ENCODE data around the gene KDF1.

KDF1 gene, protein sequence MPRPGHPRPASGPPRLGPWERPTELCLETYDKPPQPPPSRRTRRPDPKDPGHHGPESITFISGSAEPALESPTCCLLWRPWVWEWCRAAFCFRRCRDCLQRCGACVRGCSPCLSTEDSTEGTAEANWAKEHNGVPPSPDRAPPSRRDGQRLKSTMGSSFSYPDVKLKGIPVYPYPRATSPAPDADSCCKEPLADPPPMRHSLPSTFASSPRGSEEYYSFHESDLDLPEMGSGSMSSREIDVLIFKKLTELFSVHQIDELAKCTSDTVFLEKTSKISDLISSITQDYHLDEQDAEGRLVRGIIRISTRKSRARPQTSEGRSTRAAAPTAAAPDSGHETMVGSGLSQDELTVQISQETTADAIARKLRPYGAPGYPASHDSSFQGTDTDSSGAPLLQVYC

DNA sequence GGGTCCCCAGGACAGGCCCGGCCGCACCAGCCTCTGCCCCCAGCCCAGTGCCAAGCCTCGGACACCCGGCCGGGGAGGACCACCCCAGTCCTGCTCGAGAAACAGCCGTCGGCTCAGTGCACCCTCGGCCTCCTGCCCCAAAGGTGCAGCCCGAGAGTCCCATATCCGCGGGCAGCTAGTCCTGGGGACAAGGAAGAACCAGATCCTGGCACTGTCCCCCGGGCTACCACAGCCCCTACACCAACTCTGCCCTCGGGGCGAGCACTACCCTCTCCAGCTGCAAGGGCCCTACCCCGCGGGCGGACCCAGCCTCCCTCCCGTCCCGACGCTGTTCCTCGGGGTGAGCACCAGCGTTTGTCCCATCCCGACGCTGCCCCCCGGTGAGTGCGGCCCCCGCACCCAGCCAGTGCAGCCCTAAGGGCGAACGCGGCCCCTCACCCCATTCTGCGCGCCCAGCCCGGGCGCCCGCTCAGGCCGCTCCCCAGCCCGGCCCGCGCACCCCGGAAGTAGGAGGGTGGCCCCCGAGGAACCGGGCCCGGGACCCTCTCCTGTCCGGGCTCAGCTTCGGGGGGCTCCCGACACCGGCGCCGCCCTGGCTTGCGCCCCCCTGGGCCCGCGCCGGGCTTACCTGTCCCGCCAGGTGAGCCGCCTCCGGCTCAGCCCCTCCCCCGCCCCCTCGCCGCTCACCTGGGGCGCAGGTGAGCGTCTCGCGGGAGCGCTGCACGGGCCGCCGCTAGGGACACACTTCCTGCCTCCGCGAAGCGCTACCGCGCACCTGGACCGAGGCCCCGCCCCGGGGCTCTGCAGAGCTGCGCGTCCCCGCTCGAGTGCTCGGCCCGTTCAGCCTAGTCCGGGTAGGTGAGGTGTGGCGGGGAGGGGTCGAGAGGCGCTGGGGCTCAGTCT lies at the start of gene KDF1:
Gene KDF1 (minus strand): TSS at position 747 of the 903 bp plus-strand sequence. CDS start 8,088 bp downstream, outside the sequence.
- H3K27ac Mint-ChIP-seq: no peak within 1 kb of the TSS
- TF ChIP-seq, protein P1, sequence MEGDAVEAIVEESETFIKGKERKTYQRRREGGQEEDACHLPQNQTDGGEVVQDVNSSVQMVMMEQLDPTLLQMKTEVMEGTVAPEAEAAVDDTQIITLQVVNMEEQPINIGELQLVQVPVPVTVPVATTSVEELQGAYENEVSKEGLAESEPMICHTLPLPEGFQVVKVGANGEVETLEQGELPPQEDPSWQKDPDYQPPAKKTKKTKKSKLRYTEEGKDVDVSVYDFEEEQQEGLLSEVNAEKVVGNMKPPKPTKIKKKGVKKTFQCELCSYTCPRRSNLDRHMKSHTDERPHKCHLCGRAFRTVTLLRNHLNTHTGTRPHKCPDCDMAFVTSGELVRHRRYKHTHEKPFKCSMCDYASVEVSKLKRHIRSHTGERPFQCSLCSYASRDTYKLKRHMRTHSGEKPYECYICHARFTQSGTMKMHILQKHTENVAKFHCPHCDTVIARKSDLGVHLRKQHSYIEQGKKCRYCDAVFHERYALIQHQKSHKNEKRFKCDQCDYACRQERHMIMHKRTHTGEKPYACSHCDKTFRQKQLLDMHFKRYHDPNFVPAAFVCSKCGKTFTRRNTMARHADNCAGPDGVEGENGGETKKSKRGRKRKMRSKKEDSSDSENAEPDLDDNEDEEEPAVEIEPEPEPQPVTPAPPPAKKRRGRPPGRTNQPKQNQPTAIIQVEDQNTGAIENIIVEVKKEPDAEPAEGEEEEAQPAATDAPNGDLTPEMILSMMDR (IDR thresholded peaks at IDR 0.05): no peak
- peaks cover 6% of the 10 kb centered on the region for H3K4me1 Mint-ChIP-seq
- H3K4me3 Mint-ChIP-seq: peak within 1 kb of the TSS; percentile 83
- DNase-seq: peak; percentile 57
- peaks cover 3% of the 10 kb centered on the region for H3K36me3 Mint-ChIP-seq (ENCODE audit: low read depth)
- peaks cover 99% of the 10 kb centered on the region for H3K27me3 Mint-ChIP-seq (ENCODE audit: low read depth, poor library complexity)
- H3K9me3 Mint-ChIP-seq: peaks cover 11% of the 10 kb centered on the region

DNA sequence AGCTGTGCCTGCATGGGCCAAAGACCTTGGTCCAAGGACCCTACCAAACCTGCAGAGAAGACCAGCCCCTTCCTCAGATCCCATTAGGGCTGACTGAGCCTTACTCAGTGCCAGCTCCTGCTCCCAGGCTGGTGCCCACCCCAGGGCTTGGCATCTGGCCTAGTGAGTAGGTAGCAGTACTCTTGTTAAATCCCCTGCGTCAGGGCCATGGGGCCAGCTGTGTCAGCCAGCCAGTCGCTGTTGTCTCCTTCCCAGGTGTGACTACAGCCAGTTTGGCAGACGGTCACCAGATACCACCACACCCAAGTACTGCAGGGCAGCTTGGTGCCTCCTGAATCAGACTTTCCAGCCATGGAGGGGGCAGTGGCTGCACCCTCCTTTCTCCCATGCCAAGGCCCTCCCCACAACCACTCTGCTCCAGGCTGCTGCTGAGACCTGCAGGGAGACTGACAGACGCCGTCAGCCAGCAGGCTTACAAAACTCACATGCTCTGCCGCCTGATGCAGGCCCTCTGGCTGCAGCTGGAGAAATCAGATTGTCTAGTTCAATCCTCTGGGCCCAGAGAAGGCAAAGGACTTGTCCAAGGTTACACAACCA lies 49.4 kb upstream of the KDF1 start:
- Mint-ChIP-seq H3K27me3 (ENCODE audit: low read depth, poor library complexity) (peaks cover 30% of the 10 kb centered on the region), H3K9me3 (no peaks in the 10 kb centered on the region), H3K4me3 (no peak overlapping the region), H3K36me3 (ENCODE audit: low read depth) (no peaks in the 10 kb centered on the region), H3K27ac (no peak overlapping the region), H3K4me1 (peaks cover 49% of the 10 kb centered on the region)
- TF ChIP-seq, protein P1 (IDR thresholded peaks at IDR 0.05): no peak
- no peak for DNase-seq

DNA sequence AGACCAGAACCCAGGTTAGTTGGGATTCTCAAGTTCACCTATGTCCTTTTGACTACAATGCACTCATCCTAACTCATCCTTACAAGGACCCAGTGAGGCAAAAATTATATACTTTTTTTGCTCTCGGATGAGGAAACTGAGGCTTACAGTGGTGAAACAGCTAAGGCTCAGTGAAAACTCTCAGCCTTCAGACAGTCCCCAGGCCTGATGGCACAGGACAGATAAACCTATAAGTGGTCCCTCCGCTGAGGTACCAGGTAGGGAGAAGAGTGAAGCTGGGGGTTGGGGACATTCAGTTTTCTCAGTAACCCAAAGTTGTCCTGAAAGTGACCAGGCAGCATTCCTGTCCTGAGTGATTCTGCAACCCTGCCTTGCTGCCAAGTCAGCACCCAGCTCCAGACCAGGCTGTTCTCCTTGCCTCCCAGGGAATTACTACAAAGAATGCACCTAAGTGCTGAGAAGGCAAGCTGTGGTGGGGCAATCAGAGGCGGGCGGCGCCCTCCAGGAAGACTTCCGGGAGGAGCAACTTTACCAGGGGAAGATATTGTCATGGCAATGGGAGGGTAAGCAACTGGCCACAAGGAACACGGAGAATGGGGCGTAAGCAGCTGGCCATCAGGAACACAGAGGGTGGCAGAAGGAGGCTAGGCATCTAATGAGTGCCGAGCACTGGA lies 47.8 kb upstream of the KDF1 start:
- peaks cover 29% of the 10 kb centered on the region for H3K27me3 Mint-ChIP-seq (ENCODE audit: low read depth, poor library complexity)
- H3K9me3 Mint-ChIP-seq: no peaks in the 10 kb centered on the region
- no peaks in the 10 kb centered on the region for H3K36me3 Mint-ChIP-seq (ENCODE audit: low read depth)
- TF ChIP-seq, protein P1 (IDR thresholded peaks at IDR 0.05): no peak
- H3K27ac Mint-ChIP-seq: no peak overlapping the region
- no peak for DNase-seq
- peaks cover 64% of the 10 kb centered on the region for H3K4me1 Mint-ChIP-seq
- no peak overlapping the region for H3K4me3 Mint-ChIP-seq

DNA sequence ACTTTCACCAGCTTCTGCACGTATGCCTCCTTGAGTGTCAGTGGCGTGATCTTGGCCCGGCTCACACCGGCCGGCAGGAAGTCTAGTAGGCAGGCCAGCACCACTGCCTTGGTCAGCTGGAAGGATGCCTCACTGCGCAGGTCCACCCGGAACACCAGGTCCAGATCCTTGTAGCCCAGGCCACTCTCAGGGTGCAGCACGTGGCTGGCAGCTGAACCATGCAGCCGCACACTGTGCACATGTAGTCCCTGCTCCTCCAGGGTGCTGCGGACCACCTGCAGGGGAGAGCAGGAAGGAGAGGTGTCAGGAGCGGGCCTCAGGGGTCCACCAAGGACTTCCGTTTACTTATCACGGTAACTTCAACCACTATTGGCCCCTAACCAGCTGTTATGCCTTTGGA lies 46.4 kb upstream of the KDF1 start:
- TF ChIP-seq, protein P1 (IDR thresholded peaks at IDR 0.05): no peak
- peaks cover 70% of the 10 kb centered on the region for H3K4me1 Mint-ChIP-seq
- no peak for DNase-seq
- H3K9me3 Mint-ChIP-seq: no peaks in the 10 kb centered on the region
- peaks cover 15% of the 10 kb centered on the region for H3K27me3 Mint-ChIP-seq (ENCODE audit: low read depth, poor library complexity)
- no peak overlapping the region for H3K27ac Mint-ChIP-seq
- H3K4me3 Mint-ChIP-seq: no peak overlapping the region
- no peaks in the 10 kb centered on the region for H3K36me3 Mint-ChIP-seq (ENCODE audit: low read depth)

DNA sequence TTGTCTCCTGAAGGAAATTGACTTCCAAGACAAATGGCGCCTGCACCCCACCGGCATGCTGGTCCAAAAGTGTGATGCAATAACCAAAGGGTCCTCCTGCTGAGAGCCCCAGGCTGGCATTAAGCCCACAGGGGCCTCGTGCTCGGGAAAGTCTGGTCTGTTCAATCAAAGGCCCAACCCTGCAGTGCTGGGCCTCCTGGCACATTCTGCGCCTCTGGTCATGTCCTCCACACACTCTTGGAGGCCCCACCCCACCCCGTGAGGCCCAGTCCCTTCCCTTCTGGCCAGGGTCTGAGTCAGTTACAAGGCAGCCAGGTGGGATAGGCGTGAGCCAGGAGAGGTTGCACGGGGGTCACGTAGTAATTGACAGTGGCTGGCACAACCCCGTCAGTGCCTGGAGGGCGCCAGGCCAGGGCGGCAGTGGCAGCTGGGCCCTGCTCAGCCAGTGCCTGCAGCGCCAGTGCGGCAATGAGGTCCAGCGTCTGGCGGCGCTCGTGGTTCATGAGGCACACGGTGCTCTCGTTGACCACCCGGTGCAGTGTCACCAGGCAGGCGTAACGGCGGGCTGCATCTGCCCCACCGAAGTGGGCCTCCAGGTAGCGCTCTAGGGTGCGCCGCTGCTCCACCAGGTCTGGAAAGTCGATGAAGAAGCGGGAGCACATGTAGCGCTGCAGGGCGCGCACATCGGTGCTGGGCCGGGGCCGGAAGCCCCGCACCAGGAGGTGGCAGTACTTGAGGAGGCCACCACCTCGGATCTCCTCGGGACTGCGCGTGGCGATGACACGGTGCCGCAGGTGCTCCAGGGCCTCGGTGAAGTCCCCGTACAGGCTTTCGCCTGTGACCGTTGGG lies 45.6 kb upstream of the KDF1 start:
- no peak overlapping the region for H3K27ac Mint-ChIP-seq

More for the DNA sequence above, 45.6 kb upstream of the KDF1 start:
- no peak overlapping the region for H3K4me3 Mint-ChIP-seq
- no peak for DNase-seq
- H3K4me1 Mint-ChIP-seq: peaks cover 70% of the 10 kb centered on the region
- TF ChIP-seq, protein P1 (IDR thresholded peaks at IDR 0.05): no peak
- peaks cover 11% of the 10 kb centered on the region for H3K27me3 Mint-ChIP-seq (ENCODE audit: low read depth, poor library complexity)
- H3K36me3 Mint-ChIP-seq (ENCODE audit: low read depth): no peaks in the 10 kb centered on the region
- H3K9me3 Mint-ChIP-seq: no peaks in the 10 kb centered on the region
